GM18505 (cell line): ENCODE data around the gene SLC6A8.
"Not testable (repeated sequence)": the region's sequence is repeated elsewhere in the genome, so short reads cannot be mapped to it uniquely, and the experiment has no call there.

Experiments used
- ATAC-seq: cut with Tn5 transposase; IDR thresholded peaks from one replicate; pipeline ENCODE4 v1.9.1; 2021; ENCODE audit not compliant: unreplicated experiment
- POLR2A ChIP-seq: IDR thresholded peaks from 4 replicates; pipeline ENCODE4 v1.6.1; 2011; ENCODE audit warnings: borderline replicate concordance; ENCODE audit not compliant: insufficient read depth, insufficient read length; ENCODE audit errors: extremely low read depth

SLC6A8 gene

DNA sequence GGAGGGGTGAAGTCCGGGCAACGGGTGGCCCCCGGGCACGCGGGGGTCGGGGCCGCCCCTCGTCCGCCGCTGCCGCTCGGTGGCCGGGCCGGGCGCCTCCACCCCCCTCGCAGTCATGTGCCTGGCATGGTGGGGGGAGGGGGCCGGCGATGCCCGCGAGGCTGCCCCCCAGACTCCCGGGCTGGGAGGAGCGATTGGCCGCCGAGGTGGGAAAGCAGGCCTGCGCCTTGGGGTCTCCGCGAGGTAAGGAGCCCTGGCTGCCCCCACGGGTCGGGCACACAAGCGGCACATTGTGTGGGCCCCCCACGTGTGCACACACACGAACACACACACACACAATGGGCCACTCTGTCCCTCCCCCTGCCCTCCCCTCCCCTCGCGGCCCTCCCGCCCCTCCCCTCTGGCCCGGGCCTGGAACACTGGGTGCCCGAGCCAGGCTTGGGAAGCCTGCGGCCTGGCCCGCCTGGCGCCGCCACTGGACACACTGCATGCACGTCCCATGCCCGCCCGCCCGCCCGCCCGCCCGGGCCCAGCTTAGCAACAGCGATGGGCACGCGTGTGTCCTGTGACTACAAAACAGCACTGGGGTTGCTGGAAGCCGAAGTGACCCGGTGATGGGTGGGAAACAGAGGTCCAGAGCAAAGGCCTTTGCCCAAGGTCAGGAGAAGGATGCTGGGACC, 1.3 kb downstream of the SLC6A8 start:
- TF ChIP-seq POLR2A, result no peak
- ATAC-seq, result no peak

DNA sequence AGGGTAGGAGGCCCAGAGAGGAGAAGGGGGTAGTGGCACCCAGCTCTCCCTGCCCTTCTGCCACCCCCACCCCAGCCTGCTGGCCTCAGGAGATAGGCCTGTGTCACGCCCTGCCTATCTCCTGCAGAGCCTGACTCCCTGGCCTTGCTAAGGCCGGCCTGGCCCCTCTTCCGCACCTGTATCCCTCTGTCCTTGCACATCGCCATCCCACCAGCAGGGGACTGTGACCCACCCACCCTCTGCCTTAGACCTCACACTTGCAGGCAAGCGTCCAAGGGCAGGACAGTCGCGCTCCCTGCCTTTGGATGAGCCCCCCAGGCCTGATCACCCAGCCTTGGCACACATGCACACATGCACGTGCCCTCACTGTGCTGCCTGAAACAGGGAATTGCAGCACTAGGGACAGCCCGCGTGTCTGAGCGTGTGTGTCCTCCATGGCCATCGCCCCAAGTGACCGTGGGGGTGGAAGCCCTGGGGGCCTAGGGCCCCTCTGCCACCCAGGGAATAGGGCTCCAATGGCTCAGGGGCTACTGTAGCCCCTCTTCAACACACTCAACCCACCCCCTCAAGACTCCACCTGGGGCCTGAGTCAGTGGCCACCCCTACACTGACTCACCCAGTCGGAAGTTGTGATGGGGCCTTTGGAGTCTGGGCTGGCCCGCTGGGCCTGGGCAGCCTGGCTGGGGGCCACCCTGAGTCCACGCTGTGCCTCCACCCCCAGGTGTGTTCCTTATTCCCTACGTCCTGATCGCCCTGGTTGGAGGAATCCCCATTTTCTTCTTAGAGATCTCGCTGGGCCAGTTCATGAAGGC, 2.1 kb downstream of the SLC6A8 start:
- no peak for ATAC-seq
- TF ChIP-seq POLR2A, result no peak

DNA sequence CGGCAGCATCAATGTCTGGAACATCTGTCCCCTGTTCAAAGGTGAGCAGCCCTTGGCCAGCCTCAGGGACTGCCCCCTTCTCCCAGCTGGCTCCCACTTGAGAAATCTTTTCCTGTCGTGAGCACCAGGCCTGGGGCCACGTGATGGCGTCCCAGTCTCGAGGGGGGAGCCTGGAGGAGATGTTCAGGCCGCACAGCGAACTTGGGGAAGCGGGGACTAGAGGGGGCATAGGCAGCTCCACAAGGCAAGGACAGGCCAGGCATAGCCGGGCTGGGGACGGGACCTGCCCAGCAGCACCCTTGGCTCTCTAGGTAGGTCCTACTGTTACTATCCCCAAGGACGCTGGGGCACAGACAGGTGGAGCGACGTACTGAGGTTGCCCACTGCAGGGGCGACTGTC, 2.7 kb downstream of the SLC6A8 start:
- ATAC-seq, result no peak
- no peak for TF ChIP-seq POLR2A

DNA sequence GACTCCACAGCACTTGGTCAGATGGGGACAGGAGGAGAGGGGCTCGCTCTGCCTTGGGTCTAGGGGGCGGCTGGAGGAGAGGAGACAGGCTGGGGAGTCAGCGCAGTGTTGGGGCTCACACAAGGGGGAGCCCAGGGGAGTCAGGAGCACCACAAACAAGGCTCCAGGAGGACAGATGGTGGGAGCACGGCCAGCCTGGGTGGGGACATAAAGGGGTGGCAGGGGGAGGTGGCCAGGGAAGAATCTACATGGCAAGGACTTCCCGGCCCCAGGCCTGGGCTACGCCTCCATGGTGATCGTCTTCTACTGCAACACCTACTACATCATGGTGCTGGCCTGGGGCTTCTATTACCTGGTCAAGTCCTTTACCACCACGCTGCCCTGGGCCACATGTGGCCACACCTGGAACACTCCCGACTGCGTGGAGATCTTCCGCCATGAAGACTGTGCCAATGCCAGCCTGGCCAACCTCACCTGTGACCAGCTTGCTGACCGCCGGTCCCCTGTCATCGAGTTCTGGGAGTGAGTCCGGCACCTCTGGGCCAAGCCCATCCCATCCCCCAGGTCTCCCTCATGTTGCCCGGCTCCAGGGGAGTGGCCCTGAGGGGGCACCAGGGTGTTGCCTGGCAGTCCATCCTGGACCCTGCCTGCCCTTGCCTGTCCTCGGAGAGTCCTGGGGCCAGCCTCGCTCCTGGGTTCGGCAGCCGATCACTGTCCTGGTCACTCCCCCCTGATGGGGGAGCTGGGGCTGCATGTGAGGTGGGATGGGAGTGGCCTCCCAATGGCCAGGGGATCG, 3.5 kb downstream of the SLC6A8 start:
- not testable (repeated sequence) for ATAC-seq

DNA sequence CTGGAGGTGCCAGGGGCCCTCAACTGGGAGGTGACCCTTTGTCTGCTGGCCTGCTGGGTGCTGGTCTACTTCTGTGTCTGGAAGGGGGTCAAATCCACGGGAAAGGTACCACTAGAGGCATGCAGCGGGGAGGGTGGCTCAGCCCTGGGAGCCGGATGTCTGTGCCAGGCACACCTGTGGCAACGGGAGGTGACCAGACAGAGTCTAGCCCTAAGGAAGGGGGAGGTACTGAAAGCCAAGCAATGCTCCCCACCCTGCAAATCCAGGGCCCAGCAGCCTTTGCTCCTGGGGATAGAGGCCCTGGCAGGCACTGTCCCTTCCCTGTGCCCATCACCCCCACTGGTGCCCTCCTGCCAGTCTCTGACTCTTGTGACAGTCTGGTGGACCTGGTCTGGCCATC, 4.3 kb downstream of the SLC6A8 start:
- no peak for TF ChIP-seq POLR2A
- ATAC-seq, result no peak

DNA sequence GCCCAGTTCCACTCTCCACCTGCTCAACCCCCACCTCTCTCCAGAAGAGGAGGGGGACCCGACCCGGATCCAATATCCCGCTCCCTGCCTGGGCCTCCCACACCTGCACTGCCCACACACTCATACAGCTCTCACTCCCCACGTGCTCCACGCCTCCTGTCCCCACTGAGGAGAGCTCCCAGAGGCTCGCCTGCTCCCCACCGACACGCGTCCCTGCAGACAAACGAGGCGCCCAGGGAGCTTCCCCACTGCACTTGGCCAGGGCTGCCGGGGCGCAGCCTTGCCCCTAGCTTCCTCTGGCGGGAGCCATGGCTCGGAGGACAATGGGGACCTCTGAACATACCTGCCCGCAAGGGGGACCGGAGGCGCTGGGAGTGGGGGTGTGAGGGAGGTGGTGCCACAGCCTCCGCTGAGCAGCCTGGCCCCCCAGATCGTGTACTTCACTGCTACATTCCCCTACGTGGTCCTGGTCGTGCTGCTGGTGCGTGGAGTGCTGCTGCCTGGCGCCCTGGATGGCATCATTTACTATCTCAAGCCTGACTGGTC, 5.0 kb downstream of the SLC6A8 start:
- ATAC-seq, result no peak
- TF ChIP-seq POLR2A, result no peak

DNA sequence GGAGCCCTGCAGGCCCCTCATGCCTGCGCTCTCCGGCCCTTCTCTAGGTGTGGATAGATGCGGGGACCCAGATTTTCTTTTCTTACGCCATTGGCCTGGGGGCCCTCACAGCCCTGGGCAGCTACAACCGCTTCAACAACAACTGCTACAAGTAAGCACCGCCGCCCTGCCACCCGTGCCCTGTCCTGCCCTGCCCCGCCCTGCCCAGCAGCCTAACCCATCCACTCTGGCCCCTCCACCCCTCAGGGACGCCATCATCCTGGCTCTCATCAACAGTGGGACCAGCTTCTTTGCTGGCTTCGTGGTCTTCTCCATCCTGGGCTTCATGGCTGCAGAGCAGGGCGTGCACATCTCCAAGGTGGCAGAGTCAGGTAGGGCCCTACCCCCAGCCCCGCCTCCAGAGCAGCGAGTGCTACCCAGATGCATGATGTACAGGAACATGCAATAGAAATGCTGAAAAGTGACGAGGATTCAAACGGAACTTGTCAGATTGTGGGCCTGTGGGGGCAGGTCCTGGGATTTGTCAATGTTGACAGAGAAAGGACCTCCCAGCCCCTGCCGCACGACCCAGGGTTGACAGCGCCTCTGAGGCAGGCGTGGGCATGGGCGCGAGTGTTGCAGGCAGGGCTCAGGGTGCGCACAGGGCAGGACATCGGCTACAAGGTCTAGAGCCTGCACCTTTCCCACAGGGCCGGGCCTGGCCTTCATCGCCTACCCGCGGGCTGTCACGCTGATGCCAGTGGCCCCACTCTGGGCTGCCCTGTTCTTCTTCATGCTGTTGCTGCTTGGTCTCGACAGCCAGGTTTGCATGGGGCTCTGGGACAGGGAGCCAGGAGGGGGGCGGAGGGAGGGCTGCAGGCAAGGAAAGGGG, 5.7 kb downstream of the SLC6A8 start:
- no peak for ATAC-seq
- TF ChIP-seq POLR2A, result no peak

DNA sequence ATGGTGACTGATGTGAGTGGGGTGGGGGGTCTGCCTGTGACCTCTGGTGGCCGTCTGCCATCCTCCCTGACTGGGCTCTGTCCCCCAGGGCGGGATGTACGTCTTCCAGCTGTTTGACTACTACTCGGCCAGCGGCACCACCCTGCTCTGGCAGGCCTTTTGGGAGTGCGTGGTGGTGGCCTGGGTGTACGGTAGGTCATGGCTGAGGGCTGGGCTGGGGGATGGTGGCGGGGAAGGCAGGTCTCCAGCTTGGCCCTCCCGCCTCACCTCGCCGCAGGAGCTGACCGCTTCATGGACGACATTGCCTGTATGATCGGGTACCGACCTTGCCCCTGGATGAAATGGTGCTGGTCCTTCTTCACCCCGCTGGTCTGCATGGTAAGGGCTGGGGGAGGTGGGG, 6.5 kb downstream of the SLC6A8 start:
- not testable (repeated sequence) for ATAC-seq

DNA sequence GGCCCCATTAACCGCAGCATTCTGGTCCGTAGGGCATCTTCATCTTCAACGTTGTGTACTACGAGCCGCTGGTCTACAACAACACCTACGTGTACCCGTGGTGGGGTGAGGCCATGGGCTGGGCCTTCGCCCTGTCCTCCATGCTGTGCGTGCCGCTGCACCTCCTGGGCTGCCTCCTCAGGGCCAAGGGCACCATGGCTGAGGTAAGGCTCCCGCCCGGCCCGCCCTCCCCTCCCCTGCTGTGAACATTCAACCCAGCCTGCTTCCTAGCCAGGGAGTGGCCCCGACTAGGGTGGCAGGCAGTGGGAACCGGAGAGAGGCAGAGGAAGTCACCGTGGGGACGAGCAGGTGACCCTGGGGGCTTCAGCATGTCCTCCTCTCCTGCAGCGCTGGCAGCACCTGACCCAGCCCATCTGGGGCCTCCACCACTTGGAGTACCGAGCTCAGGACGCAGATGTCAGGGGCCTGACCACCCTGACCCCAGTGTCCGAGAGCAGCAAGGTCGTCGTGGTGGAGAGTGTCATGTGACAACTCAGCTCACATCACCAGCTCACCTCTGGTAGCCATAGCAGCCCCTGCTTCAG, 7.1 kb downstream of the SLC6A8 start:
- no peak for TF ChIP-seq POLR2A
- no peak for ATAC-seq

DNA sequence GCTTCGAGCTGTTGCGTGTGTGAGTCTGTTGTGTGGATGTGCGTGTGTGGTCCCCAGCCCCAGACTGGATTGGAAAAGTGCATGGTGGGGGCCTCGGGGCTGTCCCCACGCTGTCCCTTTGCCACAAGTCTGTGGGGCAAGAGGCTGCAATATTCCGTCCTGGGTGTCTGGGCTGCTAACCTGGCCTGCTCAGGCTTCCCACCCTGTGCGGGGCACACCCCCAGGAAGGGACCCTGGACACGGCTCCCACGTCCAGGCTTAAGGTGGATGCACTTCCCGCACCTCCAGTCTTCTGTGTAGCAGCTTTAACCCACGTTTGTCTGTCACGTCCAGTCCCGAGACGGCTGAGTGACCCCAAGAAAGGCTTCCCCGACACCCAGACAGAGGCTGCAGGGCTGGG, 8.4 kb downstream of the SLC6A8 start:
- no peak for ATAC-seq

DNA sequence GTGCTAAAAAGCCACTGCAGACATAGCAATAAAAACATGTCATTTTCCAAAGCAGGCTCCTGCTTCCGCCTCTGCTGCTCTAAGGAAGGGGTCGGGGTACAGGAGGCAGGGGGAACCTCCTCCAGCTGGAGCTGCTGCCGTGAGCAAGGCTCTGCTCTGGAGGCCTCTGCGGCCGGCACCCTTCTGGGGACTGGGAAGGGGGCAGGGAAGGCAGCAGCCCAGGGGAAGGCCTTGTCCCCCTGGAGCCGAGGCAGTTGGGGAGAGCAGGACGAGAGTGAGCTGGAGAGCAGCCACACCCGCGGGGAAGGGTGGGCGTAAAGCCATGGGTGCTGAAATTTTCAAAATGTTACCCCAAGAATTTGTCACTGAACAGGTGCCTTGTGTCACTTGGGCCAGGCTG, 8.8 kb downstream of the SLC6A8 start:
- ATAC-seq, result not testable (repeated sequence)

More for the DNA sequence above, 8.4 kb downstream of the SLC6A8 start:
- no peak for TF ChIP-seq POLR2A

DNA sequence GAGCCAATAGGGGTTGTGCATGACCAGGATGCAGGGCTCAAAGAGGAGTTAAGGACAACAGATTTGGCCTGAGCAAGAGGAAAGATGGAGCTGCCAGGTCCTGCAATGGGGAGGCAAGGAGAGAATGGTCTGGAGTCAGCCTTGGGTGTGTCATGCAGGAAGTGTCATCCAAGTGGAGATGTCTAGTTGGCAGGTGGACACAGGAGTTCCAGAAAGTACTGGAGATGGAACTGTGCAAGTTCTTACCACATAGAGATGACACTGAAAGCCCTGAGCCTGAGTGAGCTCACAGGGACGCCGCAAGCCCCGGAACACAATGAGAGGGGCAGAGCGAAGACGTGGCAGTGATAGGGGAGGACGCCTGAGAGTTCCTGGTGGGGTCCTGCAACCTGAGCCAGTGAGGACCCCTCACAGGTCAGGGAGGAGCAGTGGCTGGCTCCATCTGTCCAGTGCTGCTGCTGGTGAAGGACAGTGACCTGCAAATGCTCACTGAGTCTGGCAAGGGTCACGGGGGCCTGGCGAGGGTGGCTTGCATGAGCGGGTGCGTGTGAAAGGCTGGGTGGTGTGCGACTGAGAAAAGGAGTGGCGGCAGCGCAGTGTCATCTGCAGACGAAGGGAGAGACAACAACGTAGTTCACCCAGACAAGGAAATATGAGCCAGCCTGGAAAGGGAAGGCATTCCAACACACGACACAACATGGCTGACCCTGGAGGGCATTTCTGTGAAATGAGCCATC, 9.4 kb downstream of the SLC6A8 start:
- not testable (repeated sequence) for ATAC-seq
